MCF 10A (cell line): ENCODE results near the gene CROCC2. TPM values are rescaled to one million over a fixed set of nuclear protein-coding genes. Genes with fewer than 3 reads are reported as not detected.

Source experiments
- BruUV-seq: library from RNA; stranded (reverse); fragments of 400-500 nt; replicated peaks from 2 replicates; lab custom pipeline; 2021; lab: Mats Ljungman, UMichigan
- CTCF ChIA-PET: fragments of 300-600 bp; sonication (Branson Sonifier 250); formaldehyde crosslinking; extraction: SDS; loops from one replicate; lab custom pipeline; 2021; ENCODE audit warnings: antibody characterized with exemption, inconsistent platforms; lab: Yijun Ruan, JAX
- POLR2A ChIA-PET: fragments of 300-600, 350-650 bp; sonication (Branson Sonifier 250); formaldehyde crosslinking; extraction: SDS; loops from one replicate; lab custom pipeline; 2020; ENCODE audit warnings: antibody characterized with exemption, inconsistent platforms; lab: Yijun Ruan, JAX
- DNase-seq: peaks from one replicate; pipeline ENCODE4 v3.0.0-alpha.2; 2018; ENCODE audit not compliant: unreplicated experiment
- H3K27ac Mint-ChIP-seq: one replicate; pipeline ENCODE4 v1.8.0; 2022; ENCODE audit warnings: mild to moderate bottlenecking, low read depth, mixed read lengths; ENCODE audit not compliant: unreplicated experiment
- H3K27me3 Mint-ChIP-seq: one replicate; pipeline ENCODE4 v1.8.0; 2022; ENCODE audit warnings: mixed read lengths; ENCODE audit not compliant: insufficient read depth, unreplicated experiment
- H3K36me3 Mint-ChIP-seq: one replicate; pipeline ENCODE4 v1.8.0; 2022; ENCODE audit warnings: mild to moderate bottlenecking, moderate library complexity, mixed read lengths; ENCODE audit not compliant: insufficient read depth, unreplicated experiment
- H3K4me1 Mint-ChIP-seq: one replicate; pipeline ENCODE4 v1.8.0; 2022; ENCODE audit warnings: mixed read lengths; ENCODE audit not compliant: insufficient read depth, unreplicated experiment
- H3K4me3 Mint-ChIP-seq: one replicate; pipeline ENCODE4 v1.8.0; 2022; ENCODE audit warnings: mild to moderate bottlenecking, moderate library complexity, mixed read lengths; ENCODE audit not compliant: unreplicated experiment
- H3K9me3 Mint-ChIP-seq: one replicate; pipeline ENCODE4 v1.8.0; 2022; ENCODE audit warnings: mixed read lengths; ENCODE audit not compliant: unreplicated experiment
- intact Hi-C: fragments of 100-400 bp; cut with micrococcal nuclease; formaldehyde crosslinking; loops from 2 replicates; pipeline ENCODE4 v1.14.1; 2022
- total RNA-seq: library from RNA; stranded (reverse); gene quantifications from 2 replicates; pipeline ENCODE4 v1.2.3, GENCODE V29; 2022
- TF ChIP-seq, protein P1 (sequence below): fragments of 200-600 bp; IDR thresholded peaks from one replicate; pipeline ENCODE4 v1.8.0; 2022; ENCODE audit warnings: antibody characterized with exemption, mild to moderate bottlenecking; ENCODE audit not compliant: unreplicated experiment

The CROCC2 gene
- total RNA-seq, 1 experiment from 2014 or later: not detected

DNA sequence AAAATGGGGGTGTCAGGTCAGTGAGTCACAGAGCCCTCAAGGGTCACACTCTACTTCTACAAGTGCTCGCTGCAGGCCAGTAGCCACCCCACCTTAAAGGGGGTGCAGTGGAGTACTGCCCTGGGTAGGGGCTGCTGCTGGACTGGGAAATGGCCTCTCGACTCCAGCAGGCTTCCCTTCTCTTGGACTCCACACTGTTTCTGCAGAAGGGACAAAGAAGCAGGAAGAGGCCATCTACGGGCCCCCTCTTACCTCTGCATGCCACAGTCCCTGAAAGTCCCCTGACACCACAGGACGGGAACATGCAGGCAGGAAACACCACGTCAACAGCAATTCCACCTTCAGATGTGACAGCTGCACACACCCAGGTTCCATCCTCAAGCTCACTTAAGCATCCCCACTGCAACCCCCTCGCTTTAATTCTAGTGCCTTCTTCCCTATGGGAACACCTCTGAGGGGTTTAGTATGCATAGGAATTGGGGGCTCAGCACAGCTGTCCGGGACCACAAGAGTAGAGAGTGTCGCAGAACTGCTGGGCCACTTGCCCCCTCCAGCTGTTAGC lies 114.6 kb downstream of the CROCC2 start:
- H3K36me3 Mint-ChIP-seq: peaks cover 21% of the 10 kb centered on the region
- H3K9me3 Mint-ChIP-seq: peaks cover 14% of the 10 kb centered on the region
- no peak for DNase-seq
- no peaks in the 10 kb centered on the region for H3K4me1 Mint-ChIP-seq
- no peak overlapping the region for H3K27ac Mint-ChIP-seq
- no peak overlapping the region for H3K4me3 Mint-ChIP-seq
- H3K27me3 Mint-ChIP-seq: no peaks in the 10 kb centered on the region
- BruUV-seq: no TSS peak
- ChIA-PET POLR2A (interaction anchor here (0.6 to 3.3 kb wide), 2 partner anchors 11 to 195 kb away, joined by 3 to 9 read pairs; no protein-coding TSS in a partner anchor), CTCF (interaction anchor here (0.6 kb wide), 1 partner anchor 377 kb away, joined by 3 read pairs; no protein-coding TSS in a partner anchor)
- intact Hi-C loops: no loop called here
- TF ChIP-seq, protein P1, sequence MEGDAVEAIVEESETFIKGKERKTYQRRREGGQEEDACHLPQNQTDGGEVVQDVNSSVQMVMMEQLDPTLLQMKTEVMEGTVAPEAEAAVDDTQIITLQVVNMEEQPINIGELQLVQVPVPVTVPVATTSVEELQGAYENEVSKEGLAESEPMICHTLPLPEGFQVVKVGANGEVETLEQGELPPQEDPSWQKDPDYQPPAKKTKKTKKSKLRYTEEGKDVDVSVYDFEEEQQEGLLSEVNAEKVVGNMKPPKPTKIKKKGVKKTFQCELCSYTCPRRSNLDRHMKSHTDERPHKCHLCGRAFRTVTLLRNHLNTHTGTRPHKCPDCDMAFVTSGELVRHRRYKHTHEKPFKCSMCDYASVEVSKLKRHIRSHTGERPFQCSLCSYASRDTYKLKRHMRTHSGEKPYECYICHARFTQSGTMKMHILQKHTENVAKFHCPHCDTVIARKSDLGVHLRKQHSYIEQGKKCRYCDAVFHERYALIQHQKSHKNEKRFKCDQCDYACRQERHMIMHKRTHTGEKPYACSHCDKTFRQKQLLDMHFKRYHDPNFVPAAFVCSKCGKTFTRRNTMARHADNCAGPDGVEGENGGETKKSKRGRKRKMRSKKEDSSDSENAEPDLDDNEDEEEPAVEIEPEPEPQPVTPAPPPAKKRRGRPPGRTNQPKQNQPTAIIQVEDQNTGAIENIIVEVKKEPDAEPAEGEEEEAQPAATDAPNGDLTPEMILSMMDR: no peak

- Mint-ChIP-seq H3K4me1 (no peaks in the 10 kb centered on the region), H3K36me3 (peaks cover 13% of the 10 kb centered on the region), H3K27ac (no peak overlapping the region), H3K27me3 (no peaks in the 10 kb centered on the region), H3K4me3 (no peak overlapping the region), H3K9me3 (peaks cover 24% of the 10 kb centered on the region)
- no peak for DNase-seq
- TF ChIP-seq, protein P1: no peak
- intact Hi-C loops: no loop called here
- ChIA-PET POLR2A (no interaction called here), CTCF (no interaction called here)
- no TSS peak for BruUV-seq
These were observed 119.5 kb downstream of the CROCC2 start for GRCh38 chr2:241025639-241026038.

- intact Hi-C loops: no loop called here
- Mint-ChIP-seq H3K4me3 (no peak overlapping the region), H3K36me3 (peaks cover 27% of the 10 kb centered on the region), H3K9me3 (peaks cover 16% of the 10 kb centered on the region), H3K27me3 (no peaks in the 10 kb centered on the region), H3K4me1 (no peaks in the 10 kb centered on the region), H3K27ac (no peak overlapping the region)
- BruUV-seq: no TSS peak
- TF ChIP-seq, protein P1: no peak
- CTCF ChIA-PET: no interaction called here
- POLR2A ChIA-PET: interaction anchor here (0.7 kb wide), 1 partner anchor 20 kb away, joined by 3 read pairs; no protein-coding TSS in a partner anchor
- no peak for DNase-seq
These were observed 123.6 kb downstream of the CROCC2 start for GRCh38 chr2:241029599-241030332.

- no TSS peak for BruUV-seq
- intact Hi-C loops: no loop called here
- Mint-ChIP-seq H3K9me3 (peaks cover 14% of the 10 kb centered on the region), H3K27ac (no peak overlapping the region), H3K4me3 (no peak overlapping the region), H3K27me3 (no peaks in the 10 kb centered on the region), H3K4me1 (no peaks in the 10 kb centered on the region), H3K36me3 (peaks cover 30% of the 10 kb centered on the region)
- ChIA-PET CTCF (no interaction called here), POLR2A (no interaction called here)
- TF ChIP-seq, protein P1: no peak
- DNase-seq: no peak
These were observed 124.2 kb downstream of the CROCC2 start for GRCh38 chr2:241030333-241030680.
